ENCODE results near the gene TNFRSF1B.

TNFRSF1B gene

GRCh38 chr1:12144969-12145368, 21.8 kb upstream of the TNFRSF1B start:
- DNase-seq (ENCODE audit: extremely low spot score), result no peak
- TF ChIP-seq CTCF (IDR thresholded peaks at IDR 0.05; ENCODE audit: control extremely low read depth, extremely low read depth, low read depth, missing control alignments), result no peak
- POLR2A ChIA-PET, result no interaction called here
- CTCF ChIA-PET, result interaction anchor here (1.1 to 8.4 kb wide), 2 partner anchors 20 to 84 kb away, joined by 3 to 63 read pairs; no protein-coding TSS in a partner anchor

- no peak for DNase-seq (ENCODE audit: extremely low spot score)
- ChIA-PET CTCF (interaction anchor here (1.1 to 8.4 kb wide), 3 partner anchors 20 to 83 kb away, joined by 3 to 63 read pairs (median 6); no protein-coding TSS in a partner anchor), POLR2A (no interaction called here)
- no peak for TF ChIP-seq CTCF (IDR thresholded peaks at IDR 0.05; ENCODE audit: control extremely low read depth, extremely low read depth, low read depth, missing control alignments)
Observed at GRCh38 chr1:12145616-12146342, 21.0 kb upstream of the TNFRSF1B start.

DNA sequence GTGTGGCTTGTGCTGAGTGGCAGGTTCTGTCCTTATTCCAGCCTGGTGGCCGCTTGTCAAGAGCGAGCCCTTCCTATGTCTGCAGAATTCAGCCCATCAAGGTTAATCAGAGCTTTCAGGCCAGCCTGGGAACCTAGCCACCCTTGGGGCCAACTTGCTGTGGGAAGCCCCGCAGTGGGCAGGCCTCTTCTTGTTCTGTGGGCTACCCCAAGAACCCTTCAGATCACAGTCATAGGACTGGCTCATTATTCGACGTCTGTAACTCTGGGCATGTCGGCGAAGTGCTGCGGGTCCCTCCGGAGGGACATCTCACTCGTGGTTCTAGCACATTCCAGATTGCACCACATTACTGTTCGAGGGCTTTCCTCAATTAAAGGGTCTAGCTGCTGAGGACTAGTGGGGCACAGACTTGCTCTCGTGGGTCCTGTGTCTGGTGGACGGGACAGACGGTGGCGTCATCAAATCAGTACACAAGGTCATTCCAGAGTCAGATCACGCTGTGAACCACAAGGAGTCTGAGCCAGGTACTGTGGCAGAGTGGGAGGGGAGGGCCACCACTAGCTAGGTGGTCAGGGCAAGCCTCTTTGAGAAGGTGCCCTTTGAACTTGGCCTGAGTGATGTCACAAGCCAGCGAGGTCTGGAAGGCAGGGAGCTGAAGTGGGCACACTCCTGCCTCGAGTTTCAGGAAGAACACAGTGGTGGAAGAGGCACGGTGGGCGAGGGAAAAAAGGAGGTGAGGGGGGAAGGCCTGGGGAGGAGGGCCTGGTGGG, 20.3 kb upstream of the TNFRSF1B start:
- POLR2A ChIA-PET, result interaction anchor here (0.9 kb wide), 1 partner anchor 17 kb away, joined by 4 read pairs; no protein-coding TSS in a partner anchor
- no peak for TF ChIP-seq CTCF (IDR thresholded peaks at IDR 0.05; ENCODE audit: control extremely low read depth, extremely low read depth, low read depth, missing control alignments)
- CTCF ChIA-PET, result interaction anchor here (0.8 to 8.4 kb wide), 4 partner anchors 21 to 82 kb away, joined by 3 to 63 read pairs (median 4); no protein-coding TSS in a partner anchor

DNA sequence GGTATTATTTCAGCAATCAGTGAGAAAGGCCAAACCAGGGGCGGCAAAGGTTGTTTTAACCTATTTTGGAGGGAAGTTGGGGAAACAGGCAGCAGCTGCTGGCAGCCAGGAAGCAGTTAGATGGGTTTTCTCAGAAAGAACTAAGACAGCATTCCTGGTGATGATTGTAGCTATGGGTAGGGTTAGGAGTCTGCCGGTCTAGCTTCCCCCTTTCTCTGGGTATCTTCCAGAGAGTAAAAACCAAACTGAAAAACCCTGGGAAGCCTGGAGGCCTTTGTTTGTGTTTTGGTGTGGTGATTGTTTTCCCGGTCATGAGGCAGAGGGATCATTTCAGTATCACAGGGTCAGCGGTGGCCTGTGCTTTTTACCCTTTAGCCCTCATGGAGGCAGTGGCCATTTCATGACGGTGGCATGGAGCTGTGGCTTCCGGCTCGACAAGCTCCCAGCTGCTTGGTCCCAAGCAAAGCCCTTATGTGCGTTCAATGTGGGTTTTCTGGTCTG, 19.5 kb upstream of the TNFRSF1B start:
- no peak for DNase-seq (ENCODE audit: extremely low spot score)

More for the DNA sequence above, 20.3 kb upstream of the TNFRSF1B start:
- no peak for DNase-seq (ENCODE audit: extremely low spot score)

GRCh38 chr1:12148160-12148957, 18.4 kb upstream of the TNFRSF1B start:
- CTCF ChIA-PET, result interaction anchor here (0.7 to 8.4 kb wide), 8 partner anchors 9 to 60 kb away, joined by 3 to 63 read pairs (median 4); no protein-coding TSS in a partner anchor
- DNase-seq (ENCODE audit: extremely low spot score), result no peak
- TF ChIP-seq CTCF (IDR thresholded peaks at IDR 0.05; ENCODE audit: control extremely low read depth, extremely low read depth, low read depth, missing control alignments), result no peak
- POLR2A ChIA-PET, result interaction anchor here (0.8 to 1.2 kb wide), 3 partner anchors 13 to 35 kb away, joined by 3 to 9 read pairs (median 3); no protein-coding TSS in a partner anchor

More for the DNA sequence above, 19.5 kb upstream of the TNFRSF1B start:
- no peak for TF ChIP-seq CTCF (IDR thresholded peaks at IDR 0.05; ENCODE audit: control extremely low read depth, extremely low read depth, low read depth, missing control alignments)
- ChIA-PET POLR2A (interaction anchor here (0.9 kb wide), 1 partner anchor 16 kb away, joined by 4 read pairs; no protein-coding TSS in a partner anchor), CTCF (interaction anchor here (0.8 to 8.4 kb wide), 5 partner anchors 8 to 68 kb away, joined by 3 to 63 read pairs (median 3); no protein-coding TSS in a partner anchor)

All from GM10248 (cell line).